K562 (cell line): Measurements from ENCODE around the gene BSPRY. TPM values are rescaled to one million over a fixed set of nuclear protein-coding genes. Genes with fewer than 3 reads are reported as not detected.
A peak's percentile ranks its signal among the peaks of the same experiment; 100 is the strongest.

Experiments used
- CBFA2T3 ChIP-seq: fragments of 450-650 bp; IDR thresholded peaks from 2 replicates; pipeline ENCODE4 v1.6.1; 2017
- DMBX1 ChIP-seq: fragments of 250-450 bp; sonication (Bioruptor Pico); IDR thresholded peaks from 2 replicates; pipeline ENCODE4 v1.8.0; 2022; ENCODE audit warnings: inconsistent platforms, mild to moderate bottlenecking, moderate library complexity, borderline replicate concordance
- E2F1 ChIP-seq: sonication (generic); formaldehyde crosslinking; IDR thresholded peaks from 2 replicates; pipeline ENCODE4 v1.8.1; 2023; ENCODE audit warnings: mild to moderate bottlenecking, missing genetic modification reagents, moderate library complexity
- GATAD2A ChIP-seq: fragments of 450-650 bp; IDR thresholded peaks from 2 replicates; pipeline ENCODE4 v1.6.1; 2017
- HDAC1 ChIP-seq, 2 experiments: fragments of 450-650 bp; IDR thresholded peaks; 2 replicates each; pipeline ENCODE4 v1.6.1; 2016 to 2017; ENCODE audit warnings: inconsistent platforms in 1 of 2, mild to moderate bottlenecking in 1 of 2, moderate library complexity in 1 of 2
- NCOA1 ChIP-seq: fragments of 450-650 bp; IDR thresholded peaks from 2 replicates; pipeline ENCODE4 v1.6.1; 2016; ENCODE audit warnings: low read depth
- NFIC ChIP-seq: fragments of 450-650 bp; IDR thresholded peaks from 2 replicates; pipeline ENCODE4 v1.6.1; 2017; ENCODE audit warnings: mild to moderate bottlenecking, inconsistent platforms
- NR1H2 ChIP-seq: sonication (generic); formaldehyde crosslinking; IDR thresholded peaks from 2 replicates; pipeline ENCODE4 v1.4.0; 2020; ENCODE audit warnings: mild to moderate bottlenecking, missing genetic modification reagents
- PKNOX1 ChIP-seq: fragments of 450-650 bp; IDR thresholded peaks from 2 replicates; pipeline ENCODE4 v1.6.1; 2016
- SMARCC2 ChIP-seq: fragments of 450-650 bp; IDR thresholded peaks from 2 replicates; pipeline ENCODE4 v1.6.1; 2017; ENCODE audit warnings: antibody characterized with exemption, moderate library complexity, mild to moderate bottlenecking, low read depth
- SREBF1 ChIP-seq: fragments of 150-350 bp; IDR thresholded peaks from 2 replicates; pipeline ENCODE4 v1.6.1; 2014; ENCODE audit warnings: antibody characterized with exemption, low read depth, low read length, borderline replicate concordance
- TAL1 ChIP-seq: fragments of 450-650 bp; IDR thresholded peaks from 2 replicates; pipeline ENCODE4 v1.6.1; 2016; ENCODE audit warnings: mild to moderate bottlenecking
- VEZF1 ChIP-seq: fragments of 200-800 bp; sonication (Bioruptor generic); IDR thresholded peaks from 2 replicates; pipeline ENCODE4 v1.6.1; 2017; ENCODE audit warnings: missing genetic modification characterization, missing compliant biosample characterization
- ZKSCAN8 ChIP-seq: fragments of 200-800 bp; sonication (Bioruptor generic); IDR thresholded peaks from 2 replicates; pipeline ENCODE4 v1.6.1; 2016; ENCODE audit warnings: missing genetic modification characterization, missing compliant biosample characterization
- ZMIZ1 ChIP-seq, 2 experiments: fragments of 150-350 bp in 1 of 2; IDR thresholded peaks; 2 replicates each; pipeline ENCODE4 v1.6.1; 2012 to 2016; ENCODE audit warnings: low read depth in 2 of 2, low read length in 2 of 2, mild to moderate bottlenecking in 1 of 2, moderate library complexity in 1 of 2
- ZNF133 ChIP-seq: fragments of 250-450 bp; sonication (Bioruptor Pico); IDR thresholded peaks from 2 replicates; pipeline ENCODE4 v1.4.0; 2020; ENCODE audit warnings: mild to moderate bottlenecking
- ZNF586 ChIP-seq: fragments of 450-650 bp; formaldehyde crosslinking; conservative IDR thresholded peaks from 2 replicates; pipeline ENCODE4 v1.4.0; 2020; ENCODE audit warnings: mild to moderate bottlenecking, moderate library complexity
- ZNF740 ChIP-seq, 3 experiments: fragments of 200-800 bp in 1 of 3; sonication (Bioruptor generic) in 1 of 3; sonication (generic) in 1 of 3; formaldehyde crosslinking in 1 of 3; IDR thresholded peaks; 2 replicates each; pipeline versions ENCODE4 v1.6.1 to v1.8.0; 2016 to 2022; ENCODE audit warnings: mild to moderate bottlenecking in 2 of 3, missing compliant biosample characterization in 2 of 3, missing genetic modification characterization in 2 of 3, missing genetic modification reagents in 1 of 3
- ZNF75A ChIP-seq: fragments of 450-650 bp; formaldehyde crosslinking; IDR thresholded peaks from 2 replicates; pipeline ENCODE4 v1.4.0; 2020; ENCODE audit warnings: mild to moderate bottlenecking
- polyA plus RNA-seq, 8 experiments: library from polyadenylated mRNA; depleted of rRNA in 4 of 8; stranded (reverse) in 5 of 8; unstranded in 3 of 8; fragments of >200 nt; fragmentation: Nextera tagmentation in 2 of 8; fragmentation: Illumina TruSeq in 1 of 8; extraction: Ambion mirVana in 2 of 8; extraction: Trizol in 1 of 8; gene quantifications; 2 replicates each; pipeline versions ENCODE4 v1.2.1 to v1.2.3, GENCODE V29; 2011 to 2014; ENCODE audit warnings: inconsistent platforms in 1 of 8, missing spikeins in 1 of 8
- total RNA-seq, 7 experiments: library from RNA; depleted of rRNA in 6 of 7; stranded (reverse); fragments of >200 nt in 6 of 7; fragmentation: Illumina TruSeq in 2 of 7; extraction: Trizol in 2 of 7; gene quantifications; 2 replicates each; pipeline versions ENCODE4 v1.2.1 to v1.2.3, GENCODE V29; 2011 to 2021; ENCODE audit warnings: low replicate concordance in 1 of 7

The BSPRY gene
- total and polyA plus RNA-seq, 9 of the 15 experiments (the other 6 are each of a cell fraction or from before 2014, with no cell fraction given): 0.07 to 0.67 (median 0.18) TPM

GRCh38 chr9:113368982-113369854, 19.9 kb downstream of the BSPRY start (continued):
- TF ChIP-seq SREBF1 (no peak), DMBX1 (CRISPR knock-in tag) (0 out of 2 replicates have a peak, but pooled peaks have one; percentile 60), E2F1 (CRISPR knock-in tag) (no peak), PKNOX1 (no peak), CBFA2T3 (peak; percentile 98), GATAD2A (no peak), NR1H2 (CRISPR knock-in tag) (no peak), TAL1 (peak; percentile 98), ZNF75A (no peak), ZNF133 (CRISPR knock-in tag) (no peak), ZNF586 (no peak), ZMIZ1 (IDR thresholded peaks at IDR 0.05; ENCODE audit: low read depth in 2 of 2, low read length in 2 of 2) (peak in 1 of 2 experiments; percentile 89; a peak in 2 of 4 replicates), NCOA1 (peak; percentile 59; the same call in 1 of the 2 replicates), VEZF1 (CRISPR knock-in tag) (peak; percentile 45; the same call in 1 of the 2 replicates), SMARCC2 (peak; percentile 79), ZNF740 (CRISPR knock-in tag; IDR thresholded peaks at IDR 0.05) (no peak), ZNF740 (tag; IDR thresholded peaks at IDR 0.05) (no peak), HDAC1 (IDR thresholded peaks at IDR 0.05) (peak in 1 of 2 experiments; percentile 96; a peak in 2 of 4 replicates), NFIC (peak; percentile 84), ZKSCAN8 (0 out of 2 replicates have a peak, but pooled peaks have one; percentile 77)
